Measurements from ENCODE around the gene ANXA6.

Gene ANXA6

GRCh38 chr5:151100681-151101080, 56.9 kb downstream of the ANXA6 start:
- DNase-seq (ENCODE audit: low read depth) = no peak

GRCh38 chr5:151098768-151099121, 58.8 kb downstream of the ANXA6 start:
- no peak for DNase-seq (ENCODE audit: low read depth)

- no peak for DNase-seq (ENCODE audit: low read depth)
Observed at GRCh38 chr5:151097820-151098767, 59.5 kb downstream of the ANXA6 start.

GRCh38 chr5:151097061-151097460, 60.5 kb downstream of the ANXA6 start:
- DNase-seq (ENCODE audit: low read depth) = no peak

- no peak for DNase-seq (ENCODE audit: low read depth)
Observed at GRCh38 chr5:151096001-151096373, 61.6 kb downstream of the ANXA6 start.

- no peak for DNase-seq (ENCODE audit: low read depth)
Observed at GRCh38 chr5:151095341-151096000, 62.1 kb downstream of the ANXA6 start.

GRCh38 chr5:151094852-151095245, 62.7 kb downstream of the ANXA6 start:
- no peak for DNase-seq (ENCODE audit: low read depth)

GRCh38 chr5:151094030-151094851, 63.3 kb downstream of the ANXA6 start:
- peak; percentile 43 for DNase-seq (ENCODE audit: low read depth)

GRCh38 chr5:151093476-151093889, 64.1 kb downstream of the ANXA6 start:
- DNase-seq (ENCODE audit: low read depth) = no peak

- DNase-seq (ENCODE audit: low read depth) = no peak
Observed at GRCh38 chr5:151092762-151093161, 64.8 kb downstream of the ANXA6 start.

- DNase-seq (ENCODE audit: low read depth) = no peak
Observed at GRCh38 chr5:151089726-151090125, 67.9 kb downstream of the ANXA6 start.

GRCh38 chr5:151088986-151089385, 68.6 kb downstream of the ANXA6 start:
- DNase-seq (ENCODE audit: low read depth) = no peak

GRCh38 chr5:151087486-151087885, 70.1 kb downstream of the ANXA6 start:
- DNase-seq (ENCODE audit: low read depth) = no peak

GRCh38 chr5:151086905-151087360, 70.6 kb downstream of the ANXA6 start:
- peak; percentile 67 for DNase-seq (ENCODE audit: low read depth)

GRCh38 chr5:151086192-151086869, 71.2 kb downstream of the ANXA6 start:
- no peak for DNase-seq (ENCODE audit: low read depth)

GRCh38 chr5:151085517-151086041, 72.0 kb downstream of the ANXA6 start:
- DNase-seq (ENCODE audit: low read depth) = peak; percentile 65

GRCh38 chr5:151084363-151084762, 73.2 kb downstream of the ANXA6 start:
- DNase-seq (ENCODE audit: low read depth) = no peak

GRCh38 chr5:151083081-151083676, 74.4 kb downstream of the ANXA6 start:
- DNase-seq (ENCODE audit: low read depth) = peak; percentile 79

- DNase-seq (ENCODE audit: low read depth) = no peak
Observed at GRCh38 chr5:151082282-151082902, 75.2 kb downstream of the ANXA6 start.

- no peak for DNase-seq (ENCODE audit: low read depth)
Observed at GRCh38 chr5:151081431-151082281, 75.9 kb downstream of the ANXA6 start.

Data from T-helper 22 cell (primary cell).